Mucosa of stomach (tissue), 1 donor: ENCODE measurements around the gene TUBAL3.
A peak's percentile ranks its signal among the peaks of the same experiment; 100 is the strongest.
"Not testable (repeated sequence)": the region's sequence is repeated elsewhere in the genome, so short reads cannot be mapped to it uniquely, and the experiment has no call there.

ENCODE experiments used
- H3K27me3 ChIP-seq: one replicate; pipeline ENCODE4 v1.7.0; 2013; ENCODE audit warnings: mild to moderate bottlenecking, low read length; ENCODE audit not compliant: control insufficient read depth, insufficient read depth
- H3K36me3 ChIP-seq: one replicate; pipeline ENCODE4 v1.7.0; 2013; ENCODE audit warnings: low read length; ENCODE audit not compliant: control insufficient read depth, insufficient read depth
- H3K4me1 ChIP-seq: one replicate; pipeline ENCODE4 v1.7.0; 2013; ENCODE audit warnings: mild to moderate bottlenecking, low read length; ENCODE audit not compliant: control insufficient read depth, insufficient read depth
- H3K4me3 ChIP-seq: one replicate; pipeline ENCODE4 v1.7.0; 2013; ENCODE audit warnings: low read length
- H3K9ac ChIP-seq: one replicate; pipeline ENCODE4 v1.7.0; 2013; ENCODE audit warnings: mild to moderate bottlenecking, low read length, moderate library complexity
- H3K9me3 ChIP-seq: one replicate; pipeline ENCODE4 v1.7.0; 2013; ENCODE audit warnings: mild to moderate bottlenecking, low read length, moderate library complexity; ENCODE audit not compliant: control insufficient read depth
- donor health status: Pancreatic carcinoma.

TUBAL3 gene

GRCh38 chr10:5416981-5417380 is 12.4 kb upstream of the TUBAL3 start:
- no peak overlapping the region for H3K9ac ChIP-seq
- no peak overlapping the region for H3K4me3 ChIP-seq

GRCh38 chr10:5413012-5413938 is 8.6 kb upstream of the TUBAL3 start:
- H3K4me3 ChIP-seq: no peak overlapping the region
- no peaks in the 10 kb centered on the region for H3K9me3 ChIP-seq
- H3K9ac ChIP-seq: peak overlapping the region; percentile 30
- peaks cover 5% of the 10 kb centered on the region for H3K27me3 ChIP-seq
- H3K36me3 ChIP-seq: no peaks in the 10 kb centered on the region
- H3K4me1 ChIP-seq: peaks cover 3% of the 10 kb centered on the region

More at GRCh38 chr10:5416981-5417380, 12.4 kb upstream of the TUBAL3 start:
- Histone ChIP-seq H3K27me3 (no peaks in the 10 kb centered on the region), H3K9me3 (no peaks in the 10 kb centered on the region), H3K36me3 (no peaks in the 10 kb centered on the region), H3K4me1 (peaks cover 3% of the 10 kb centered on the region)

GRCh38 chr10:5412277-5412941 is 7.8 kb upstream of the TUBAL3 start, which contains the start of gene NET1:
NET1 (plus strand) TSS chr10:5412557; CDS start chr10:5412693, 136 bp downstream.
- Histone ChIP-seq H3K27me3 (peaks cover 5% of the 10 kb centered on the region), H3K4me3 (peak within 1 kb of the TSS; percentile 34), H3K9me3 (no peaks in the 10 kb centered on the region), H3K4me1 (peaks cover 3% of the 10 kb centered on the region), H3K9ac (peak within 1 kb of the TSS; percentile 73), H3K36me3 (no peaks in the 10 kb centered on the region)

GRCh38 chr10:5411941-5412276 is 7.3 kb upstream of the TUBAL3 start:
- peaks cover 5% of the 10 kb centered on the region for H3K27me3 ChIP-seq
- peaks cover 3% of the 10 kb centered on the region for H3K4me1 ChIP-seq
- H3K36me3 ChIP-seq: no peaks in the 10 kb centered on the region
- H3K9ac ChIP-seq: peak overlapping the region; percentile 73
- H3K4me3 ChIP-seq: peak overlapping the region; percentile 34
- no peaks in the 10 kb centered on the region for H3K9me3 ChIP-seq

GRCh38 chr10:5410787-5411186 is 6.2 kb upstream of the TUBAL3 start:
- H3K36me3 ChIP-seq, H3K9me3 ChIP-seq, H3K4me1 ChIP-seq, H3K9ac ChIP-seq, H3K4me3 ChIP-seq, H3K27me3 ChIP-seq: not testable (repeated sequence)

- Histone ChIP-seq H3K36me3 (no peaks in the 10 kb centered on the region), H3K4me3 (no peak overlapping the region), H3K9me3 (no peaks in the 10 kb centered on the region), H3K4me1 (peaks cover 4% of the 10 kb centered on the region), H3K9ac (no peak overlapping the region), H3K27me3 (peaks cover 5% of the 10 kb centered on the region)
Observed at GRCh38 chr10:5406918-5407317, 2.3 kb upstream of the TUBAL3 start.

- H3K4me1 ChIP-seq: peaks cover 4% of the 10 kb centered on the region
- no peaks in the 10 kb centered on the region for H3K9me3 ChIP-seq
- no peak overlapping the region for H3K9ac ChIP-seq
- no peaks in the 10 kb centered on the region for H3K27me3 ChIP-seq
- no peaks in the 10 kb centered on the region for H3K36me3 ChIP-seq
- no peak overlapping the region for H3K4me3 ChIP-seq
Observed at GRCh38 chr10:5402798-5403197, 1.8 kb downstream of the TUBAL3 start.

GRCh38 chr10:5400468-5401240 is 4.0 kb downstream of the TUBAL3 start:
- Histone ChIP-seq H3K9me3 (no peaks in the 10 kb centered on the region), H3K27me3 (no peaks in the 10 kb centered on the region), H3K36me3 (no peaks in the 10 kb centered on the region), H3K9ac (no peak overlapping the region), H3K4me3 (no peak overlapping the region), H3K4me1 (peaks cover 4% of the 10 kb centered on the region)

GRCh38 chr10:5399332-5399731 is 5.3 kb downstream of the TUBAL3 start:
- no peaks in the 10 kb centered on the region for H3K27me3 ChIP-seq
- H3K9ac ChIP-seq: no peak overlapping the region
- H3K36me3 ChIP-seq: no peaks in the 10 kb centered on the region
- H3K4me1 ChIP-seq: peaks cover 4% of the 10 kb centered on the region
- H3K9me3 ChIP-seq: no peaks in the 10 kb centered on the region
- H3K4me3 ChIP-seq: no peak overlapping the region

GRCh38 chr10:5396556-5397300 is 7.9 kb downstream of the TUBAL3 start:
- Histone ChIP-seq H3K36me3 (no peaks in the 10 kb centered on the region), H3K9ac (no peak overlapping the region), H3K4me1 (no peaks in the 10 kb centered on the region), H3K9me3 (no peaks in the 10 kb centered on the region), H3K4me3 (no peak overlapping the region), H3K27me3 (no peaks in the 10 kb centered on the region)

GRCh38 chr10:5395168-5395567 is 9.5 kb downstream of the TUBAL3 start:
- Histone ChIP-seq H3K9ac (no peak overlapping the region), H3K9me3 (no peaks in the 10 kb centered on the region), H3K36me3 (no peaks in the 10 kb centered on the region), H3K4me1 (no peaks in the 10 kb centered on the region), H3K27me3 (no peaks in the 10 kb centered on the region), H3K4me3 (no peak overlapping the region)
